ENCODE measurements around the gene SORL1.

- TF ChIP-seq CTCF (IDR thresholded peaks at IDR 0.05; ENCODE audit: low read length) (no peak), EZH2 (IDR thresholded peaks at IDR 0.05; ENCODE audit: borderline replicate concordance, low read length) (no peak)
These were observed 99.3 kb downstream of the SORL1 start for GRCh38 chr11:121551463-121551862.
